ENCODE results near the gene TUBA3E. TPM values are rescaled to one million over a fixed set of nuclear protein-coding genes. Genes with fewer than 3 reads are reported as not detected.

Gene TUBA3E
- total RNA-seq, 2 donors from 2014 or later: not detected

- H3K4me1 ChIP-seq: peaks cover 15% of the 10 kb centered on the region
- no peaks in the 10 kb centered on the region for H3K27me3 ChIP-seq
- no peak overlapping the region for H3K27ac ChIP-seq
- TF ChIP-seq CTCF (IDR thresholded peaks at IDR 0.05): no peak
- no peak for TF ChIP-seq POLR2A (IDR thresholded peaks at IDR 0.05)
- WGBS, 2 donors: 75 to 94% methylated on average over 6 to 8 of the region's 8 CpGs
- ATAC-seq: no peak
- DNase-seq: no peak
- no peaks in the 10 kb centered on the region for H3K36me3 ChIP-seq (replicated peaks in 1 of 2; ENCODE audit: insufficient read depth in 1 of 2, low read depth in 2 of 2)
- H3K9me3 ChIP-seq: no peaks in the 10 kb centered on the region
- intact Hi-C loops (cut with DNase I): no loop called here
- H3K4me3 ChIP-seq: no peak overlapping the region
These were observed 11.0 kb downstream of the TUBA3E start for GRCh38 chr2:130187268-130187667.

GRCh38 chr2:130186391-130186790 lies 11.8 kb downstream of the TUBA3E start:
- Histone ChIP-seq H3K36me3 (replicated peaks in 1 of 2; ENCODE audit: insufficient read depth in 1 of 2, low read depth in 2 of 2) (no peaks in the 10 kb centered on the region), H3K4me3 (no peak overlapping the region), H3K9me3 (no peaks in the 10 kb centered on the region), H3K4me1 (peaks cover 15% of the 10 kb centered on the region), H3K27me3 (no peaks in the 10 kb centered on the region), H3K27ac (no peak overlapping the region)
- DNase-seq: no peak
- intact Hi-C loops (cut with DNase I): no loop called here
- TF ChIP-seq CTCF (IDR thresholded peaks at IDR 0.05): no peak
- no peak for TF ChIP-seq POLR2A (IDR thresholded peaks at IDR 0.05)
- WGBS, 2 donors: 81 to 83% methylated on average over 5 of the region's 5 CpGs
- ATAC-seq: no peak

GRCh38 chr2:130185896-130186295 lies 12.3 kb downstream of the TUBA3E start:
- DNase-seq: no peak
- no peak for TF ChIP-seq CTCF (IDR thresholded peaks at IDR 0.05)
- TF ChIP-seq POLR2A (IDR thresholded peaks at IDR 0.05): no peak
- no peak for ATAC-seq
- Histone ChIP-seq H3K9me3 (no peaks in the 10 kb centered on the region), H3K27me3 (no peaks in the 10 kb centered on the region), H3K4me1 (peaks cover 15% of the 10 kb centered on the region), H3K36me3 (replicated peaks in 1 of 2; ENCODE audit: insufficient read depth in 1 of 2, low read depth in 2 of 2) (no peaks in the 10 kb centered on the region), H3K4me3 (no peak overlapping the region), H3K27ac (no peak overlapping the region)
- intact Hi-C loops (cut with DNase I): no loop called here
- 71 to 94% methylated on average over 3 to 4 of the region's 4 CpGs for WGBS, 2 donors

- no peaks in the 10 kb centered on the region for H3K36me3 ChIP-seq (replicated peaks in 1 of 2; ENCODE audit: insufficient read depth in 1 of 2, low read depth in 2 of 2)
- H3K4me3 ChIP-seq: no peak overlapping the region
- intact Hi-C loops (cut with DNase I): no loop called here
- TF ChIP-seq POLR2A (IDR thresholded peaks at IDR 0.05) (no peak), CTCF (IDR thresholded peaks at IDR 0.05) (no peak)
- no peaks in the 10 kb centered on the region for H3K9me3 ChIP-seq
- H3K27me3 ChIP-seq: no peaks in the 10 kb centered on the region
- no peak for DNase-seq
- WGBS, 2 donors: 69 to 78% methylated on average over 5 to 10 of the region's 10 CpGs
- peaks cover 18% of the 10 kb centered on the region for H3K4me1 ChIP-seq
- no peak for ATAC-seq
- no peak overlapping the region for H3K27ac ChIP-seq
These were observed 12.8 kb downstream of the TUBA3E start for GRCh38 chr2:130185436-130185835.

Measured in body of pancreas (tissue), 4 donors.